ENCODE measurements around the gene PRDM5.

DNA sequence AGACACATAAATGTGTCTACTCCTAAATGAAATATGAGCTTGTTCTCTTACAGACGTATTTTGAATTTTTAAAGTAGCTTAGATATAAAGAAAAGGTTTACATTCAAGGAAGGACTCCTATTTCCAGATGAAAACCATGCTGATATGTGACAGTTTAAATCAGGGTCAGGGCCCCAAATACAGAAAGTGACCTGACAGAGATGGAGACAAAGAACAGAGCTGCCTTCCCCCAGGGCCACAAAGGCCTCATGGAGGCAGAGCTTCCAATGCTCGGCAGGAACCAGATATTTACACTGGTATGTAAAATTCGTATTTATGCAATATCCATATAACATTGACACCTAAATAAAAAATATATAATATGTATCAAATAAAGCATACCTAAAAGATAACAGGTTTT lies 124.0 kb downstream of the PRDM5 start:
- TF ChIP-seq TAF1 (IDR thresholded peaks at IDR 0.05; ENCODE audit: borderline replicate concordance, insufficient read depth, low read length), result no peak
- TF ChIP-seq, protein P1, sequence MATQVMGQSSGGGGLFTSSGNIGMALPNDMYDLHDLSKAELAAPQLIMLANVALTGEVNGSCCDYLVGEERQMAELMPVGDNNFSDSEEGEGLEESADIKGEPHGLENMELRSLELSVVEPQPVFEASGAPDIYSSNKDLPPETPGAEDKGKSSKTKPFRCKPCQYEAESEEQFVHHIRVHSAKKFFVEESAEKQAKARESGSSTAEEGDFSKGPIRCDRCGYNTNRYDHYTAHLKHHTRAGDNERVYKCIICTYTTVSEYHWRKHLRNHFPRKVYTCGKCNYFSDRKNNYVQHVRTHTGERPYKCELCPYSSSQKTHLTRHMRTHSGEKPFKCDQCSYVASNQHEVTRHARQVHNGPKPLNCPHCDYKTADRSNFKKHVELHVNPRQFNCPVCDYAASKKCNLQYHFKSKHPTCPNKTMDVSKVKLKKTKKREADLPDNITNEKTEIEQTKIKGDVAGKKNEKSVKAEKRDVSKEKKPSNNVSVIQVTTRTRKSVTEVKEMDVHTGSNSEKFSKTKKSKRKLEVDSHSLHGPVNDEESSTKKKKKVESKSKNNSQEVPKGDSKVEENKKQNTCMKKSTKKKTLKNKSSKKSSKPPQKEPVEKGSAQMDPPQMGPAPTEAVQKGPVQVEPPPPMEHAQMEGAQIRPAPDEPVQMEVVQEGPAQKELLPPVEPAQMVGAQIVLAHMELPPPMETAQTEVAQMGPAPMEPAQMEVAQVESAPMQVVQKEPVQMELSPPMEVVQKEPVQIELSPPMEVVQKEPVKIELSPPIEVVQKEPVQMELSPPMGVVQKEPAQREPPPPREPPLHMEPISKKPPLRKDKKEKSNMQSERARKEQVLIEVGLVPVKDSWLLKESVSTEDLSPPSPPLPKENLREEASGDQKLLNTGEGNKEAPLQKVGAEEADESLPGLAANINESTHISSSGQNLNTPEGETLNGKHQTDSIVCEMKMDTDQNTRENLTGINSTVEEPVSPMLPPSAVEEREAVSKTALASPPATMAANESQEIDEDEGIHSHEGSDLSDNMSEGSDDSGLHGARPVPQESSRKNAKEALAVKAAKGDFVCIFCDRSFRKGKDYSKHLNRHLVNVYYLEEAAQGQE (IDR thresholded peaks at IDR 0.05; ENCODE audit: insufficient read depth in 1 of 2, low read depth in 2 of 2, low read length in 2 of 2), result no peak
